GM18907 (cell line): ENCODE results near the gene ANO3.
"Not testable (repeated sequence)": the region's sequence is repeated elsewhere in the genome, so short reads cannot be mapped to it uniquely, and the experiment has no call there.

Source experiments
- ATAC-seq: cut with Tn5 transposase; IDR thresholded peaks from one replicate; pipeline ENCODE4 v1.9.1; 2021; ENCODE audit warnings: mild to moderate bottlenecking, moderate library complexity; ENCODE audit not compliant: unreplicated experiment

Gene ANO3

DNA sequence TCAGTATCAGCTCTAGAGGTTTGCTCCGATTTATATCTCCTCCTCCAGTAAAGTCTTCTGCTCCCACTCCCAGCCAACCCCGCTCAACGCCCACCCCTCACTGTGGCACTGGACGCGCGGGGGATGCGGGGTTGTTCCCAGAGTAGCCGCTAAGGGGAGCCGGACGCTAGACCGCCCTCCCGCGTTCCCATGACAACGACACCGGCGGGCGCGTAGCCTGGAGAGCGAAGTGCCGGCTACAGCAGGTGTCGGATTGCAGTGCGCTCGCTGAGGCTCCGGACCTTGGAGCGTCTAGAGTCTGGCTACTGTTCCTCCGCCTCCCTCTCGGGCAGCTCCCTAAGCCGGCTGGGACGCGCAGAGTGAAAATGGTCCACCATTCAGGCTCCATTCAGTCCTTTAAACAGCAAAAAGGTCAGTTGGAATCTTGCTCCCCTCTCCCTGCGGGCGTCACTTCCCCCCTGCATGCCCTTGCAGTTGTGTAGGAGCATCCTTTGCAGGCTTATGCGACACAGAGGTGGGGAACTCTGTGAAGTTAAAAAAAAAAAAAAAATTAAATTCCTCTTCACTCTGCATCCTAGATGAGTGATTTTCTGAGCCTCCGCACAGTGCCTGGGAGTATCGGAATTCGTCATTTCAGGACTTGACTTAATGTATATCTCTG is at the start of gene ANO3:
TSS of gene ANO3 (plus strand) at position 220 of the 661 bp plus-strand sequence. CDS start at position 366, 146 bp downstream.
- peak; percentile 99 for ATAC-seq

DNA sequence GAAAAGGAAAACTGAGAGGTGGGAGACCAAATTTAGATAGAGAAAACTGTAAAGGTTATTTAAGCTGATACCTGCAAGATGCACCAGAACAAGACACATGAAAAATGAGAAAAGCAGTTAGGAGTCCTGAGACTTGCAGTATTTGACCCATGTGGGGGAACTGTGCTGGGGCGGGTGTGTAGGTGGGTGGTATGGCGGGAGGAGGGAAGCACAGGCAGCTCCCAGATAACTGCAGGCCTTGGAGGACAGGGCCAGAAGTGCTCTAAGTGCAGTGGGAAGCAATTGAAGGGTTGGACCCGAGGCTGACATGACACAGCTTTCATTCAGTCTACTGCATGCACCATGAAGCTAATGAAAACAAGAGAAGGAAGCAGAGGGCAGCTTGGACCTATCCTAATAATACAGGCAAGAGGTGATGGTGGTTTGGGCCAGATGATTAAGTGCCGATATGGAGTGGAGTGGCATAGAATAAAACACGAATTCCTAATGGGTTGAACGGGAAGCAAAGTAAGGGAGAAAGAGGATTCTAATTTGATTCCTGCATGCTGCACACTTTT is 48.0 kb upstream of the ANO3 start:
- no peak for ATAC-seq

DNA sequence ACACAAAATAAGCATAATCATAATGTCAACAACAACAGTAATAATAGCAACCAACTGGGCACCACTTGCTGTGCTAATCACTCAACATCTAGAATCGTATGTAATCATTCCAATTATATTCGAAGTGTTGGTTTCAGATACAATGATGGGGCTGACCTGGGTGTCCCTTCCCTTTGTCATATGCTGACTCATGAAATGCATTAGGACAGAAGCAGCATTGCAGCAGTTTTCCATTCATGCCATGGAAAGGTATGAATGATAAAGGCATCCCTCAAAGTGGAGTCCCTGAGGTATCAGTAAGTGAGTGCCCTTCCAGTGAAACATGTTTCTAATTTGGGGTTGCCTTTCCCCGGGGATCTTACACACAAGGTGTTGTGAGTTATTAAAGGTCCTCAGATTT is 46.3 kb upstream of the ANO3 start:
- ATAC-seq = no peak

DNA sequence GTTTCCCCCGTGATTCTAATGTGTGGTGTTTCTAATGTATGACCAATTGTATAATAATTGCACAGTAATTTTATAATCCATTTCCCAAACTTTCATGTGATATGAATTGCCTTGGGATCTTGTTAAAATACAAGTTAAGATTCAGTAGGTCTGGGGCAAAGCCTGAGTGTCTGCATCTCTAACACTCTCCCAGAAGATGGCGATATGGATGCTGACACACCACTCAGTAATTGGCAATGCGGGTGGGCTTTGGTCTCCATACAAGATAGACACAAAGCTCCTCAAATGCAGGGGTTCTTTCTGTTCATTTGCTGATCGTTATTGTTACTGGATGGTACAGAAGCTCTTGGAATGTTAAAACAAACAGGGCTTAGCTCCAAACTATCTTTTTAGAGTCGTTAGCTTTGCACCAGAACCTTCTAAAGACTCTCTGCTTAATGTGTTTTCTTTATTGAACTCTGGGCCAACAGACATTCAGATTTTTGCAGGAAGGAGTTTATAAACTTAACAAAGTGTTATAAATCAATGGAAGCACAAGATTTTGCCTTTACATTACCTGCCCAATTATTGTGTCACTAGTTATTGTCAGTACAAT is 45.4 kb upstream of the ANO3 start:
- peak; percentile 77 for ATAC-seq

DNA sequence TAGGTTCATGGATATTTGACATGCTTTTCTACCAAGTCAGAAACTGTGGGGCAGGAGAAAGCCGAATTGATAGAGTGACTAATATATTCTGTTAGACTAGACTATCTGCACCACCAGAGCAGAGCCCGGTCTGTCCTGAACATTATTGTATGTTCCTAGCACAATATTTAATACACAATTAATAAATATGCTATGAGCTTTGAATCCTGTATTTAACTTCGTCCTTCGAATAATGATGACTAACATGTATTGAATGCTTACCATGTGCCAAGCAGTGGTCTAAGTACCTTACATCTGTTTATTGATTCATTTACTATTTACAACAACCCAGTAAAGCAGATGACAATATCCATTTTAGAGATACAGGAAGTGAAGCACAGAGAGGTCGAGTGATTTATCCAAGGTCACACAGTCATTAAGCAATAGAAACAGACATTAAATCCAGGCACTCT is 44.8 kb upstream of the ANO3 start:
- ATAC-seq = no peak

DNA sequence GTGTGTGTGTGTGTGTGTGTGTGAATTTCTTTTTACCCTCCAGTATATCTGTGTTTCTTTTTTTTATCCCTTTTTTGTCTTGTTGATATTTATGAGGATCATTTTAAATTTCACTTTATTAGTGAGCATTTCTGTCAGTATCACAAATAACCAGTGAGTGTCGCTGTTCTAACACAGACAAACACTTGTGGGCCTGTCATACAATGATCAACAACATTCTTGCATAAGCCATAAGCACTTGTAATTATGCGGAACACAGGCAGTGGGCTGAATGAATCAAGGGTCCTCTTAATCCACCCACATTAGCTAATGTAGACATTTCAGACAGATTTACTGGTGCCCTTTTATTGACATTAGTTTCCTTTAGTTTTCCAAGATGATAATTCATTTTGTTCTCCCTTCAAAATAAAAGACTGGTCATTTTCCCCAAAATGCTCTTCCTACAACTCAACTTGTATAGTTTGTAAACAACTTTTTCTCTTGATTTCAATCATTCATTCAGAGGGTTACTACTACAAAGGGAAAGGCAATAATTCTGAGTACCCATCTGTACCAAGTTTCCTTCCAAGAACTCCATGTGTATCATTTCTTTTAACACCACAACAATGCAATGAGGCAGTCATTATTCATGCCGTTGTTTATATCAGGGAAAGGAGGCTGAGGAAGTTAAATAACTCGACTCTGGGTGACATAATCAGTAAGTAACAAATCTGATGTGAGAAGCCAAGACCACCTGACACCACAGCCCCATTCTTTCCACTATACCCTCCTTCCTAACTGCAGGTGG is 34.5 kb upstream of the ANO3 start:
- peak; percentile 96 for ATAC-seq

DNA sequence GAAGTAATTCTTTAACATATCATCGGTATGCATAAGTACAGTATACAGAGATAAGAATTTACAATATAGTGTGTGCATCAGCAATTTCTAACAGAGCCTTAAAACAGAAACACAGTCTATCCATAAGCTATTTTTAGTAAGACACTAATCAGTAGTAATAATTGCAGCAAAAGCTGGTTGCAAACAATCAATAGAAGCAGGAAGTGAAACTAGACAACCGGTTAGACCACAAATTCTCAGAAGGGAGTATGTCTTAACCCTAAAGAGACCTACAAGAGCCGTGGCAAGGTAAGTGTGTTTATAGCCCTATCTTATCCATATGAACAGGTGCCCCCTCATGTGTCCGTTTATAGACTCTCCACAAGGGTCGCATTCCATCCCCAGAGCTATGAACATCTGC is 15.6 kb upstream of the ANO3 start:
- ATAC-seq = not testable (repeated sequence)

DNA sequence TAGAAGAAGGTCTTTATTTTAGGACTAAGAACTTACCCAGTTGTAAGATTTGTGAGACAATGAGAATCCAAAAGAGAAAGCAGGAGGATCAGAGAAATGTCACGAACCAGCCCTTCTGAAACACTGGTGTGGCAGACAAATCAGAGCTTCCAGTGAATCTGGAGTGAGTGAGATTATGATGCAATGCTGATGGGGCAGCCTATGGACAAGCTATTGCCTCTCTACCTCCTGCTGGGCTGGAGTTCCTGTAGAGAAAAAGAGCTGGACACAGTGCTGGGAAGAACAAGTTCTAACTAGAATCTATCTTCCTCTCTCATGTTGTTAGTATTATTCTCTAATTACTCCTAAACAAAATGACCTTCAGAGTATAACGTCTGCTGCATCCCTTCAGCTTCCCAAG is 12.0 kb upstream of the ANO3 start:
- no peak for ATAC-seq

DNA sequence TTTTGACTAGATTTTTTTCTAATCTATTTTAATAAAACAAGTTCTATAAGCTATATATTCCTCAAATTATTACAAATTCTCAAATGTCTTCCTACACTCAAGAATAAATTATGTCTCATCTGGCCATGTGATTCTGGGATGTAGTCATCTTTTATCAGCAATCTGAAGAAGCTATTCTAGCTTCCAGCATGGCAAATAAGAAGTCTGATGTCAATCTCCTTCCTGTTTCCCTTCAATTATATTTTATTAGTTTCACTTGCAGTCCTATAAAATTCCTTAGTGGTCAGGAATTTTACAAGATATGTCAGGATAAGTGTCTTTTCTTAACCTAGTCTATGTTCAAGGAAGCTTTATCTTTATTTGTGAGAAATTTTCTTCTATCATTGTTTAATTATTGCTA is 10.4 kb upstream of the ANO3 start:
- no peak for ATAC-seq

DNA sequence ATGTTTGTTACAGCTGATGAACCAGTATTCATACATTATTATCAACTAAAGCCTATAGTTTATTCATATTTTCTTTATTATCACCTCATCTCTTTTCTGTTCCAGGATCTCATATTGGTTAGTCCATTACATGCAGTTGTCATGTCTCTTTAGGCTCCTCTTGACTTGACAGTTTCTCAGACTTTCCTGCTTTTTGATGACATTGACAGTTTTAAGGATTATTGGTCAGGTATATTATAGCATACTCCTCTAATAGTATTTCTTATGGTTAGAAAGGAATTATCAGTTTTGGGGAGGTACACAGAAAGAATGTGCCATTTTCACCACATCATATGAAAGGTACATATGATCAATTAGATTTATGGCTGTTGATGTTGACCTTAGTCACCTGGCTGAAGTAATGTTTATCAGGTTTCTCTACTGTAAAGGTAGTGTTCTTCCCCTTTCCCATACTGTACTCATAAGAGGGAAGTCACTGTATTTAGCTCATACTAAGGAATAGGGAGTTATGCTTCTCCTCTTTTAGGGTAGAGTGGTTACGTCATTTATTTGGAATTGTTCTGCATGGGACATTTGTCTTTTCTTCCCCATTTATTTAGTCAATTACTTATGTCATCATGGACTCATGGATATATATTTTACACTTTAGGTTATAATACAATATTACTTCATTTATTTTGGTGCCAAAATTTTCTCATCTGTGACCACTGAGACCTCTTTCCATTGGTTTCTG is 9.4 kb upstream of the ANO3 start:
- ATAC-seq = no peak

DNA sequence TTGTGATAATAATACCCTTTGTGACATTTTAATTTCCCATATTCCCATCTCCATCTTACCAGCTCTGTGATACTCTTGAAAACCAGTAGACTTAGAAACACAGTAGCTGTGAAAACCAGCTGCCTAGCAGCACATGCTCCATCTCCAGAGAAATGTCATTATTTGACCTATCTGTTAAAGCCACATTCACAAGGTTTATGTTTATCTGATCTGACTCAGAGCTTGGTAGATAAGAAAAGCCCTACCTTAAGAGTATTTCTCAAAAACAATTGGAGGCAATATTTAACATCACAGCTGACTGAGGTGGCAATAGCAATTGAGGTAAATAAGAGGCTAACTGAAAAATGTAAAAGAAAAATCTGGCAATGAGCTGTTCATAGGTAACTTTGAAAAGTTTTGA is 8.1 kb upstream of the ANO3 start:
- ATAC-seq = no peak

DNA sequence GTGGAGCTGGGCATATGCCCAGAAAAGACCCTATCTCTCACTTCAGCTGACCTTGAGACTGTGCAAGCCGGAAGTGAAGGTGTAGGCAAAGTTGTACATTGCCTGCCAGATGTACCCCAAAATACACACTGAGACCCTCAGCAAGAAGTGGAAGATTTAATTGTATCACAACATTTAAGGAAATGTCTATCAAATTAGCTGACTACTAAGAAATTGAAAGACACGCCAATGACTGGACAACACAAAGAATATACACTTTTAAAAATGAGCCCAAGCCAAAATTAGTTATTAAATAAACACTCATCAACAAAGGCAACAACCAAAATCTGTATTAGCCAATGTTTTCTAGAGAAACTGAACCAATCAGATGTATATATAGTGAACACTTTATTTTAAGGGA is 7.7 kb upstream of the ANO3 start:
- ATAC-seq = no peak

DNA sequence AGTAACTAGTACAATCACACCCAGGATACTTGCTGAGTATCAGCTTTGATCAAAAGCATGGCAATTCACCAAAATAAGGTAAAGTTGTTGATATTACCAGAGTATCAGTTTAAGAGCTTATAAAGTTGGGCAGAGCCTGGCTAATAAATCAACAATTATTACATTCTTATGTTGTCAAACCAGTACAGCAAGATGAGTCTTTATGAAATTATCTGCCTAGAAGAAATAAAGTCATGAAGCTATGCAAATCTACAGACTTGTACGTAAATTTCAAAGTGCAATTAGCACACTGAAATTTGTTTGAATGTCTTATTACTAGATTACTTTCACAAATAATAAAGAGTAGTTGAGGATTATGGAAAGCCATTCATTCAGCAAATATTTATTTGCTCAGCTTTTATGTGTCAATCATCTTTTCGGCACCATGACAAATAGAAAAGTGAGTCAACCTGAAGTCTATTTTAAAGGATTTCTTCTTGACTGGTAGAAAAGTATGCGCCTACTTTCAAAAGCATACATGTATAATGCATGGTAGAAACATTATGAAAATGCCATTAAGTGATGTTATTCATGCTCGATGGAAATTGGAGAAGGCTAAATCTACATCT is 5.0 kb upstream of the ANO3 start:
- ATAC-seq = no peak

DNA sequence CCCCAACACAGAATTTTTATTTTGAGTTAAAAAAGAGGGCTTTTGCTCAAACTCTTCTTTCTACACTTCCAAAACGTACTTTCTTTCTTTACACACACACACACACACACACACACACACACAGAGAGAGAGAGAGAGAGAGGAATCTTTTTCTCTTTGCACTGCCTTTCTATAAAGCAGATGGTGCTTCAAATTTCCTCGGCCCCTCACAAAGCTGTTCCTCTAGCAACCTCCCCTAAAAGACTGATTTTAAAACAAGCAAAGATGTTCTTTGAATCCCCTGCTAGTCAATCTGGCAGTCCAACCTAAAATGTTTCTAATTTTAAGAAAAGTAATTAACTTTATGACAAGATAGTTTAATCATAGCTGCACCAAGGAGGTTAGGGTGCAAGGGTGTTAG is 2.7 kb upstream of the ANO3 start:
- ATAC-seq = no peak

DNA sequence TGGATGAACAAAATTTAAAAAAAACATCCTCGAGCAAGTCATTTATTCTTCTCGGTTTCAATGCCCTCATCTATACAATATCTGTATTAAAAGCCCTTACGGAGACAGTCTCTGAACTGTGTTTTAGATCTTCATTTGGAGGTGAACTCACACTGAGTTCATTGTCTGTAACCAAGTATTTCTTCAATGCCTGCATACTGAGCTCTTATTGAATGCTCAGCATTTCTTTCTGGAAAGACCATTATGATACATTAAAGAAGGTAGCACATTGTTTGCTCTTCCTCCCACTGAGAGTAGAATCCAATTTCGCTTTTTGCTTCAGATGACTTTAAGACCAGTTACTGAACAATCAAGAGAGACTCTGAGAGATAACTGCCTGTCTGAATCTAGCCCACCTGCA is 1.7 kb upstream of the ANO3 start:
- no peak for ATAC-seq

DNA sequence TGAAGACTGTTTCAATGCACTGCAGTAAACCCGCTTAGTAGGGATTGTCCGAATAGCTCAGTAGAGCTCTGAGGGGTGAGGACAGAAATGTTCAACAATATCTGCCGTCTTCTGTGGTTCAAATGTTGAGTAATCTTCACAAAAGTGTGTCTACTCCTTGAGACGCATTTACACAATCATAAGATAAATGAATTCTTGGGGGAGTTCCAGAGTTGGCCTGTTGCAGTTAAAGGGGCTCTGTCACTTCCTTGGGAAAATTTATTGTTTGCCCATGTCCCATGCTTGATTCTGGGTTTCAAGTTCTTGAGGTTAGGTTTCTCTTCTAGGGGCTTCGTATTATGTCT is 614 bp downstream of the ANO3 start:
- ATAC-seq = no peak

DNA sequence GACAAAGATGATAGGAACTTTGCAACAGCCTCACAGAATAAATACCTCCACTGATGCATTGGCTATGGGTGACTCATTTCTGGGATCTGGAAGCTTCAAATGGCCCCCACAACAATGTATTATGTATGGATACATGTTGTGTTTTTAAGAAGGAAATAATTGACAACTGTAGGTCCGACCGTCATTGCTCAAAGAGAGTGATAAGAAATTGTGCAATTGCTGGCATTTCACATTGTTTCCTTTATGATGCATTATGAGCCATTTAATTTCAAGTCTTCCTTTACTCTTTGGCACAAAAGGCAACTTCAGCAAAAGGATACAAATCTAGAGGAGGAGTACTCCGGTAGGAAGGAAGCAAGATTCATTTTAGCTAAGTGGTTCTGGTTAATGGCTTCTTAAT is 2.0 kb downstream of the ANO3 start:
- no peak for ATAC-seq

DNA sequence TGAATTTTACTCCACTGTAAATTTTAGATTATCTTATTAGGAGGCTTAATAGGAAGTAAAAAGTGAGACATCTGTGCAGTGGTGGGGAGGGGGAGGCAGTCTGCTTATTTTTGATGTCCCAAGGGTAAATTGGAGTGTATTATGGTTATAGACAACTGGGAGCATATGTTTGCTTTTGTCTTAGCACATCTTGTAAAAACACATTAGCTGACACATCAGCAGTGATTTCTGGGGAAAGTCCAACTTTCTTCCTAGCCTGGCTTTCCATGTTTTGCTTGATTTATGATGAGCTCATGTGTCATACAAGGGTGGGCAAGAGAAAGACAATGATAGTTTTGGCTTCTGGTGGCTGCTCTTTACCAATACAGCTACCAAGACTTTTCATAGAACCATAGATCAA is 4.0 kb downstream of the ANO3 start:
- no peak for ATAC-seq

DNA sequence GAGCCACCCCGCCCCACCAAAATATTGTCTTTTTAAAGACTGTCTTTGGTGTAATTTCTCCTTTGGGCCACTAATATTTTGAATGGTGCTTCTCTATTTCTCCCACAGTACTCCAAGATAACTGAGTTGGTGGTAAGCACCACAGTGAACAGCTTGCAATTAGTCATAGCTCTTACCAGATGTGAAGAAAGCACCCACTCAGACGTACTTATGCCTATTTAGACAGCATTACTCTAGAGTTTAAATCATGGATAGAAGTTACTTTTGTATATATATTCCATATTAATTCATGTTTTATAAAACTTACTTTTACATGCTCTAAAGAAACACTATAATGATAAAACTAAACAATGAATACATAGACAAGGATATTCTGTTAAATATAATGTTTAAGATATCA is 12.7 kb downstream of the ANO3 start:
- ATAC-seq = no peak

DNA sequence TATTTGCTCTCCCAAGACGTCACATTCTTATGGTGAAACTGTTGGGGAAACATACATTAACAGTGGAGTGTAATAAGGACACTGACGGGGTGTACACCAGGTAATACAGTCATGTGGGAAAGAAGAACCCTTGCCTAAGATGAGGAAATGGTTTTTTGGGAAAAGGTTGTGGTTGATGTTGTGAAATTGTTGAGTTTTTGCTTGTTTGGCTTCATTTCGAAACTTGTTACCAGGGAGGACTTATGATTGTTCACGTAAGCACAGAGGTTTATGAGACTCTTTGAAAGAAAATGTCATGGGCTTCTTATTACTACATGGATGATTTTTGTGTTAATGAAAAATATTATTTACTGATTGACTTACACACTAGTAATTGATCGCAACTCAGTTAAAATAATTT is 16.8 kb downstream of the ANO3 start:
- ATAC-seq = no peak

DNA sequence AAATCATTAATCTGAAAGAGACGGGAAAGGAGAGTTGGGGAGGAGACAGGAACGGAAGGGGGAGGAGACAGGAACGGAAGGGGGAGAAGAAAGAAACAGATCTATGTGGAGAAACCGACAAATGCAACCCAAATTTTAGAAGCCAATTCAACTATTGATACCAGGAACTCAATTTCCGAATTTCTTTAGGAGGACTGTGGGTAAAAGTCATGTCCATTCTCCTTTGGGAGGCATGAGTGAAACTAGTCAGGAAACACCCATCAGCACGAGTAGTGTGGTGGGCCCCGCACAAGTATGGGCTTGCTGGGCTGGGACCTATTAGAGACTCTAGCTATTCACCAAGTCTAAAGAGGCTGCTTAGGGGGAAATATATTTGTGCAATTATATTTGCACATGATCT is 18.1 kb downstream of the ANO3 start:
- no peak for ATAC-seq
